NAMALWA (cell line): Measurements from ENCODE around the gene PPP2R5B.
A peak's percentile ranks its signal among the peaks of the same experiment; 100 is the strongest.

Experiments
- DNase-seq: peaks from one replicate; pipeline ENCODE4 v3.0.0-alpha.2; 2015; ENCODE audit warnings: low spot score

The PPP2R5B gene

DNA sequence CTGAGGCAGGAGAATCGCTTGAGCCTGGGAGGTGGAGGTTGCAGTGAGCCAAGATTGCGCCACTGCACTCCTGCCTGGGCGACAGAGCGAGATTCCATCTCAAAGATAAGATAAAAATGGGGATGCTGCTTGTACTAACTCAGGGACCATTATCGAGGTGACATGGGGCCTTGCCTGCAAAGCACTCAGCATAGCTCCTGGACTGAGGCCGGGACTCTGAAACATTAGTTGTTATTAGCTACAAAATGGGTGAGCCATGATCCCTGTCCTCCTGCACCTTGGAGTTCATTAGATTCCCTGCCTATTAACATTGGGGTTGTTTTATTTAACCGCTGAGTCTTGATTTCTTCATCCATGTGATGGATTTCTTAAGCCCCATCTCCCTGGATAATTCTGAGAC, 5.1 kb downstream of the PPP2R5B start:
- no peak for DNase-seq

- no peak for DNase-seq
These were observed 5.9 kb downstream of the PPP2R5B start for GRCh38 chr11:64930340-64930739.

GRCh38 chr11:64931290-64931689, 6.8 kb downstream of the PPP2R5B start:
- no peak for DNase-seq

DNA sequence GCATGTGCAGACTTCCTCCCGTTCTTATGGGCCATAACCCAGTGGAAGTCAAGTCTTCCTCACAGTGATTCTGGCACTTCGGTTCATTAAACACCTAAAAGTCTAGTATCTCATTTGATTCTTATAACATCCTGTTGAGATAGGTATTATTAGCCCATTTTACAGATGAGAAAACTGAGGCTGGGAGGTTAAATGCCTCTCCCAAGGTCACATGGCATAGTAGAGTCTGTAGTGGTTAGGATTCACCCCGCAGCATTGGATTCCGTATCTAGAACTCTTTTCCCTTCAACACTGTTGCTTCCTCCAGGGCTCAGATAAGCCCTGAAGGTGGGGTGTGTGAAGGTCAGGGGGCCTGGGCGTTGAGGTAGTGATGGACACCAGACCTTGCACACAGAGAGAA, 7.8 kb downstream of the PPP2R5B start:
- DNase-seq = no peak

DNA sequence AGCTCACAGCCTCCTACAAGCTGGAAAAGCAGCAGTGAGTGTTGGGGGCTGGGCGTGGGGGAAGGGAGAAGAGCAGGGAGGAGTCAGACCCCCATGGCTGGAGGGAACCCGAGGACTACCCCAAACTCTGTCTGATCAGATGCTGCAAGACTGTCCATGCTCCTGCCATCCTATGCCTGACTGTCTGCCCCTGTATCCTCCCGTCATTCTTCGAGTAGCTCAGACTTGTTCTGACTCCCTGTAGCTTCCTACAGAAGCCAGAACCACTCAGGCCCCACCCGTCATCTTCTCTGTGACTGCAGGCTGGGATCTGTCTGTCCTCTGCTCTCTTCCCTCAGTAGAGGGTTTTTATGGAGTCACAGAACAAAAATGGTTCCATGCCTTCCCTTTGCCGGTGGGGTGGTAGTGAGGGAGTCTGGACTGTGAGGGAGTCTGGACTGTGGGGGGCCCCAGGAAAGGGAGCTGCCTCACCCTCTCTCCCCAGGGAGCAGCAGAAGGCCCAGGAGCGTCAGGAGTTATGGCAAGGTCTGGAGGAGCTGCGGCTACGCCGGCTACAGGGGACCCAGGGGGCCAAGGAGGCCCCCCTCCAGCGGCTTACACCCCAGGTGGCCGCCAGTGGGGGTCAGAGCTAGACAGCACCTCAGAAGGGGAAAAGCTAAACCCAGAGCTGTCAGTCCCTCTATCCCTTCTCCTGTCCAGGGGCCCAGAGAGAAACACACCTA, 8.9 kb downstream of the PPP2R5B start:
- no peak for DNase-seq

- DNase-seq = no peak
These were observed 9.6 kb downstream of the PPP2R5B start for GRCh38 chr11:64933935-64934681.

DNA sequence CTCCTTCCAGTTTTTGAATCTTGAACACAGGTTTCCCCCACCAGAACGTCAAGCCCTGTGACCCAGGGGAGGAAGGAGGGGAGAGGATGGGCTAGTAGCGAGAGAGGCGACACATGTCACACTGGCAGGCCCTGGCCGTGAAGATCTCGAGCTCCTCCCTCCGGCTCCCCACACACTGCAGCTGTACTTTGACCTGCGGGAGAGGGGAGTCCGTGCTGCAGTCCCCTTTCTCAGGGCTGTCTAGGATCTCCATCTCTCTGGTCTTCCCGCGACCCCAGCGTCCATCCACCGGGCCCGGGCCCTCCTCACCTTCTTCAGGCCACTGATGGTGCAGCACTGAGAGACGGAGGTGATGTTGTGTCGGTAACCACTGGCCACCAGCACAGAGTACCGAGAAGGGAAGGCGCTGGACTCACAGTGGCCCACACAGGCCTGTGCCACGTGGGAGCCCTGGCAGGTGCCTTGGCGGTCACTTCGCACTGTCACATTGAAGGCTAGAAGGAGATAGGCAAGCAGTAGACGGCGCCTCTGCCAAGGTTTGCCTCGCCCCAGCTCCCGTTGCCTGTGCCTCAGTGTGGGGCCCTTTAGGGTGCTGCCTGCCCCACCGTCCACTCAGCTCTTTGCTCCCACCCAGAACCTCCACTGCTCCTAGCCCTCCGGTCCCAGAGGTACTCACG, 10.3 kb downstream of the PPP2R5B start:
- DNase-seq = no peak

DNA sequence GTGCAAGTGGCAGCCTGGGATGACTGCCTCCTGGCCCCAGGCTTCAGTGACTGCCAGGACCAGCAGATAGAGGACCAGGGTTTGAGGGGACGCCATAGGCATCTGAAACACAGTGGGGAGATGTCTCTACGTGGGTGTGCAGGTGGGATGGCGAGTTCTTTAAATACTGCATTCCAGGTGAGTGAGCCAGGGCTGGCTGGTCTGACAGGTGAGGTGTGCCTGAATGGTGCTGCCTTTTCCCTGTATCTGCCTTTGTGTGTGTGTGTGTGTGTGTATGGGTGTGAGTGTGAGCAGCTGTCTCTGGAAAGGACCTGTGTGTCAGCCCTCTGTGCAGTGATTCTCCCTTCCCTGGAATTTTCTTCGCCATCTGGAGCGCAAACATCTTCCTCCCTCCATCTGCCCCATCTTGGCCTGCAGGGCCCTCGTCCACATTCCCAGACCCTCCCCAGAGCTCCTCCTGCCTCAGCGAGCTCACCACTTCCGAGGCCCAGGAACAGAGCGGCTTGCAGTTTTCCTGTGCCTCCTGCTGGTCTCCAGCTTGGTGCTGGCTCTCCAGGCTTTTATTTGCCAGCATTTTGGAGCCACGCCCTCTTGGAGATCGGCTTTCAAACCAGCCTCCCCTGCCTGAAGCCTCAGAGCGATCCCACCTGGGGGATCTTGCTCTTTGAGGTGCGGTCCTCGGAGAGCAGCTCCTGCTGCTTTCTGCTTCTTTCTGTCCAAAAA, 11.0 kb downstream of the PPP2R5B start, which contains the start of gene GPHA2:
Gene GPHA2, minus strand, starts transcription at position 535 of the 723 bp plus-strand sequence. Its CDS starts 433 bp downstream, at position 102.
- no peak for DNase-seq

GRCh38 chr11:64936539-64936938, 12.1 kb downstream of the PPP2R5B start:
- DNase-seq = no peak

GRCh38 chr11:64947208-64947814, 22.8 kb downstream of the PPP2R5B start:
- no peak for DNase-seq

DNA sequence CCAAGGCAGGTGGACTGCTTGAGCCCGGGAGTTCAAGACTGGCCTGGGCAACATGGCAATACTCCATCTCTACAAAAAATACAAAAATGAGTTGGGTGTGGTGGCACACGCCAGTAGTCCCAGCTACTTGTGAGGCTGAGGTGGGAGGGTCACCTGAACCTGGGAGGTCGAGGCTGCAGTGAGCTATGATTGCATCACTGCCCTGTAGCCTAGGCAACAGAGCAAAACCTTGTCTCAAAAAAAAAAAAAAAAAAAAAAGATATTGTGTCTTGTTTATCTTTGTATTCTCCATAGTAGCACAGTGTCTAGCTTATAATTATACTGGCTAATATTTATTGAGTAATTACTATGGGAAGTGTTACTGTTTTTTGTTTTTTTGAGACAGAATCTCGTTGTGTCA, 27.0 kb downstream of the PPP2R5B start:
- no peak for DNase-seq

DNA sequence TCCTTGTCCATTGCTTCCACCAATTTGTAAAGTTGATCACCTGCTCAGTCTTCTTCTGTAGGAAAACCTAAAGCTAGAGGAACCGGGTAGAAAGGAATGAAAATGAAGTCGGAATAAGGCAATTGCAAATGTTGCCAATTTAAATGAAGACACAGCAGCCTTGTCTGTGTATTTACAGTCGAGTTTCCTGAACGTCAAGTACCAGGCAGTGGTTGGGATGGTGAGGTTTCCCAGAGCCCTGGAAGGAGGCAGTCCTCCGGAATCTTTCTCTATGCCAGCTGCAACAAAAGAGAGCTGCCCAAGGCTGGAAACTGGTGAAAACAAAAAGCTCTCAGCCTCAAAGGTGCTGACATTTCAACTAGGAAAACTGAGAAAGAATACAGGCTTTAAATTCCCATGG, 29.7 kb downstream of the PPP2R5B start:
- no peak for DNase-seq

- DNase-seq = no peak
These were observed 35.0 kb downstream of the PPP2R5B start for GRCh38 chr11:64959498-64959897.

DNA sequence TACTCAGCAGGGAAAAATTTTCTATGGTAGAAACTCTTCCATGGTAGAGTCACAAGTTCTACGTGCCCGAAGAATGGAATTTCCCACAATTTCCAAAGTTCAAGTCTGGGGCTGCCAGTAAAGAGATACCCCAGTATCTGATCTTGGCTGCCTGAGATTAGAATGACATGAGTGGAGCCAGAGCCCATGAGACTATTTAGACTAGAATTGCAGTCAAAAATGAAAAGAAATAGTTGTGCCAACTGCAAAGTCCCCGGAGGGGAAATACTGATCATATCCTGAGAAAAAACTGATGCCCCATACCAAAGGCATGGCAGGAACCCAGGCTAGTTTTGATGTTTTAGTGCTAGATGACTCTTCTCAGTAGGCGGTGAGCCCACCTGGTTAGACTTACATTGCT, 36.2 kb downstream of the PPP2R5B start:
- DNase-seq = no peak

DNA sequence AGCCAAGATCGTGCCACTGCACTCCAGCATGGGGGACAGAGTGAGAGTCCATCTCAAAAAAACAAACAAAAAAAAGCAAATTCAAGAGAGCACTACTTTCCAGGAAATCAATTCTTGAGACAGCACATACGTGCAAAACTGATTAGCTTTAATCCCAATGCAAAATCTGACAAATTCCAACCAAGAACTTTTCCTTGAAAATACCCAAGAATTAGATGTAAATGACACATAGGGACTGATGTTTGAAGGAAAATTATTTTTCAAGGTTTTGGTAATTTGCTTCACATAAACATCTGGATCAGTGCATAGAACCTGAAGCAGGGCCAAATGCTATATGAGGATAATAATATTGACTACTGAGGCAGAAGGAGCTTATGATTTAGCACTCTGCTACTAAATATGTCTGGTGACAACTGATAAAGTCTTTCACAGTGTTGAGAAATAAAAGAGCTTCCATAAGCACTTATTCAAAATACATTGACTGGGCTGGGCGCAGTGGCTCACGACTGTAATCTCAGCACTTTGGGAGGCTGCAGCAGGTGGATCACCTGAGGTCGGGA, 38.7 kb downstream of the PPP2R5B start:
- no peak for DNase-seq

DNA sequence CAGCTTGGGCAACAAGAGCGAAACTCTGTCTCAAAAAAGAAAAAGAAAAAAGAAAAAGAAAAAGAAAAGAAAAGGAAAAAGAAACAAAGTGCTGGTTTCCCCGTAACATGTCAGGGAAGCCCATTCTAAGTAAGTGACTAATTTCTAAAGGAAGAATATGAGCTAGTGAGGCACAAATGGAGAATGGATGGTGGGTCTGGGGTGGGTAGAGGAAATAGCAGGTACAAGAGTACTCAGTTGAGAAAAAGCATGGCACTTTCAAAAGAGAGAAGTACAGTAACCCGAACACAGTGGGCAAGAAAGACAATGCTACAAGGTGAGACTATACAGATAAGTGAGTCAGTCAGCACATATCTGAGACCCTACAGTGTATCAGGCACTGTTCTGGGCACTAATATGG, 42.9 kb downstream of the PPP2R5B start:
- DNase-seq = no peak

GRCh38 chr11:64969209-64969608, 44.7 kb downstream of the PPP2R5B start:
- no peak for DNase-seq

DNA sequence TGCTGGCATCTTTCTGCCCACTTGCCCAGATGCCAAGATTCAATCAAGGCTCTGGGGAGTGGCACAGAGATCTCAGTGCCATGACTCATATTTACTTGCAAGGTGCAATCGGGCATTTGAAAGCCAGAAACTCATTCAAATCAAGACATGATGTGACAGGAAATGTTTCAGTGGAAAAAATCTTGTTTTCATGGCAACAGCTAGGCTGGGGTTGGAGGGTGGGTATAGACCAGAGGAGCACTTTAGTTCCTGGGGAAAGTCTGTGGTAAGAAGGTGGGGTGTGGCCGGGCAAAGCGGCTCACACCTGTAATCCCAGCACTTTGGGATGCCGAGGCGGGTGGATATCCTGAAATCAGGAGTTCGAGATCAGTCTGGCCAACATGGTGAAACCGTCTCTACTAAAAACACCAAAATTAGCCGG, 46.3 kb downstream of the PPP2R5B start:
- no peak for DNase-seq

DNA sequence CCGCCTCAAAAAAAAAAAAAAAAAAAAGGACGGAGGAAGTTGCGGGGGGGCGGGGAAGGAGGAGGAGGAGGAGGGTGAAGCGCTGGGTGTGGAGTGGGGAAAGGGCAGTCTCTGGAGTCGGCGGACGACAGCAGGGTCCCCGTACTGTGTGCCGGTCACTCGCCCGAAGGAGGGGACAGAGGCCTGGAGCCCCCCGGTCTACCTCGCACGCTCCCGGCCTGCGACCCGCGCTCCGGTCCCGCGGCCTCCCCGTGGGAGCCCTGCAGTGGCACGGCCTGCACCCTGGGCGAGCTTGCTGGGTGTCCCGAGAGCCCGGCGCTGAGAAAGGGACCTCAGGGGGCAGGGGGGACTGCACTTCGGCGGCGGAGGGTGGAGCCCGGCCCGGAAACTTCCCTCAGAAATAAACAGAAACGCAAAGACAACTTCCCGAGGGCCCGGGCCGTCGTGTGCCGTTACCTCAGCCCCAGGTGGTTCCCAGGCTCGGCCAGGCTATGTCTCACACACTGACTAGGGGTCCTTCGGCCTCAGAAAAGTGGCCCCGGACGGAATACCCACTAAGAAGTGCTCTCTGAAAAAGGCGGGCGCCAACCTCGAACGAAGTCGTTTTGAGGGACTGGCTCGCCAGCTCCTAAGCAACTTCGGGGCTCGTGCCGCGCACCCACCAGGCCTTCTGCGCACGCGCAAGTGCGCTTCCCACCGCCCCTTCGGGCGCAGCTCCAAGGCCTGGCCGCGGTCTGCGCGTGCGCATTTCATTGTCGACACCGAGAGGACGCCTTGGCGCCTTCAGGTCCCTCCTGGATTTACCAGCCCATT, 47.1 kb downstream of the PPP2R5B start, which contains the start of gene MAJIN:
Gene MAJIN, minus strand, starts transcription at position 688 of the 813 bp plus-strand sequence. CDS start 12,703 bp downstream, outside the sequence.
- no peak for DNase-seq

DNA sequence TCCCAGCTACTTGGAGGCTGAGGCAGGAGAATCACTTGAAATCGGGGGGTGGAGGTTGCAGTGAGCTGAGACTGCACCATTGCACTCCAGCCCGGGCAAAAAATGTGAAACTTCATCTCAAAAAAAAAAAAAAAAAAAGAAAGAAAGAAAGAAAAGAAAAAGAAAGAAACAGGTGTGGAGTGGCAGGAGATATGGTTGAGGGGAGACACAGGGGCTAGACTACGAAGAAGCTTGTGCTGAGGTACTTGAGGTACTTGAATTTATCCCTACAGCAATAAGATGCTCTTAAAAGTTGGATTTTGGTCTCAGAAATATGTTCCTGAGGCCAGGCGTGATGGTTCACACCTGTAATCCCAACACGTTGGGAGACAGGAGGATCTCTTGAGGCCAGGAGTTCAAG, 49.6 kb downstream of the PPP2R5B start:
- DNase-seq = peak; percentile 52
